Fibroblast of mammary gland (primary cell): ENCODE data around the gene CCDC174.

ENCODE experiments used
- DNase-seq: peaks from one replicate; pipeline ENCODE4 v3.0.0-alpha.2; 2010; ENCODE audit warnings: low read depth
- H3K4me3 ChIP-seq: 2 replicates; pipeline ENCODE4 v1.5.1; 2011; ENCODE audit warnings: low read depth, mild to moderate bottlenecking, low read length, moderate library complexity; ENCODE audit not compliant: control insufficient read depth
- TF ChIP-seq, protein P1 (sequence below): conservative IDR thresholded peaks from 2 replicates; pipeline ENCODE4 v1.5.1; 2011; ENCODE audit warnings: low read depth, low read length, inconsistent platforms; ENCODE audit not compliant: control insufficient read depth, insufficient read depth

CCDC174 gene

GRCh38 chr3:14649466-14649865 is 2.1 kb upstream of the CCDC174 start:
- TF ChIP-seq, protein P1, sequence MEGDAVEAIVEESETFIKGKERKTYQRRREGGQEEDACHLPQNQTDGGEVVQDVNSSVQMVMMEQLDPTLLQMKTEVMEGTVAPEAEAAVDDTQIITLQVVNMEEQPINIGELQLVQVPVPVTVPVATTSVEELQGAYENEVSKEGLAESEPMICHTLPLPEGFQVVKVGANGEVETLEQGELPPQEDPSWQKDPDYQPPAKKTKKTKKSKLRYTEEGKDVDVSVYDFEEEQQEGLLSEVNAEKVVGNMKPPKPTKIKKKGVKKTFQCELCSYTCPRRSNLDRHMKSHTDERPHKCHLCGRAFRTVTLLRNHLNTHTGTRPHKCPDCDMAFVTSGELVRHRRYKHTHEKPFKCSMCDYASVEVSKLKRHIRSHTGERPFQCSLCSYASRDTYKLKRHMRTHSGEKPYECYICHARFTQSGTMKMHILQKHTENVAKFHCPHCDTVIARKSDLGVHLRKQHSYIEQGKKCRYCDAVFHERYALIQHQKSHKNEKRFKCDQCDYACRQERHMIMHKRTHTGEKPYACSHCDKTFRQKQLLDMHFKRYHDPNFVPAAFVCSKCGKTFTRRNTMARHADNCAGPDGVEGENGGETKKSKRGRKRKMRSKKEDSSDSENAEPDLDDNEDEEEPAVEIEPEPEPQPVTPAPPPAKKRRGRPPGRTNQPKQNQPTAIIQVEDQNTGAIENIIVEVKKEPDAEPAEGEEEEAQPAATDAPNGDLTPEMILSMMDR = no peak
- no peak for DNase-seq
- H3K4me3 ChIP-seq = no peak overlapping the region

- no peak for DNase-seq
- H3K4me3 ChIP-seq = no peak overlapping the region
- TF ChIP-seq, protein P1 = no peak
These were observed 1.4 kb upstream of the CCDC174 start for GRCh38 chr3:14650193-14650592.

DNA sequence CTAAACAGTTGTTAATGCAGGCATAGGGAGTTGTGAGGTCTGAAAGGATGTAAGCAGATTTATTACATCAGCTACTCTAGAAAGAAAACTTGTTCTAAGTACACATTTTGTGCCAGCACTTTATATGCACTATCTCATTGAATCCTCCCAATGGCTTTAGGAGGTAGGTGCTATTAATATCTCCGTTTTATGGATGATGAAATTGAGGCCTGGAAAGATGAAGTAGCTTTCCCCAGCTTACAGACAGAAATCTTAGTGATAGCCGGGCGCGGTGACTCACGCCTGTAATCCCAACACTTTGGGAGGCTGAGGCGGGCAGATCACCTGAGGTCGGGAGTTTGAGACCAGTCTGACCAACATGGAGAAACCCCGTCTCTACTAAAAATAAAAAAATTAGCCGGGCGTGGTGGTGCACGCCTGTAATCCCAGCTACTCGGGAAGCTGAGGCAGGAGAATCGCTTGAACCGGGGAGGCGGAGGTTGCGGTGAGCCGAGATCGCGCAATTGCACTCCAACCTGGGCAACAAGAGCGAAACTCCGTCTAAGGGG is 872 bp downstream of the CCDC174 start:
- H3K4me3 ChIP-seq = peak overlapping the region; percentile 99
- DNase-seq = peak; percentile 30

GRCh38 chr3:14657579-14657978 is 6.0 kb downstream of the CCDC174 start:
- TF ChIP-seq, protein P1 = no peak
- no peak overlapping the region for H3K4me3 ChIP-seq
- DNase-seq = no peak

- H3K4me3 ChIP-seq = no peak overlapping the region
- TF ChIP-seq, protein P1 = no peak
- no peak for DNase-seq
These were observed 7.4 kb downstream of the CCDC174 start for GRCh38 chr3:14658978-14659377.

GRCh38 chr3:14660942-14661341 is 9.4 kb downstream of the CCDC174 start:
- DNase-seq = no peak
- TF ChIP-seq, protein P1 = no peak
- H3K4me3 ChIP-seq = no peak overlapping the region

DNA sequence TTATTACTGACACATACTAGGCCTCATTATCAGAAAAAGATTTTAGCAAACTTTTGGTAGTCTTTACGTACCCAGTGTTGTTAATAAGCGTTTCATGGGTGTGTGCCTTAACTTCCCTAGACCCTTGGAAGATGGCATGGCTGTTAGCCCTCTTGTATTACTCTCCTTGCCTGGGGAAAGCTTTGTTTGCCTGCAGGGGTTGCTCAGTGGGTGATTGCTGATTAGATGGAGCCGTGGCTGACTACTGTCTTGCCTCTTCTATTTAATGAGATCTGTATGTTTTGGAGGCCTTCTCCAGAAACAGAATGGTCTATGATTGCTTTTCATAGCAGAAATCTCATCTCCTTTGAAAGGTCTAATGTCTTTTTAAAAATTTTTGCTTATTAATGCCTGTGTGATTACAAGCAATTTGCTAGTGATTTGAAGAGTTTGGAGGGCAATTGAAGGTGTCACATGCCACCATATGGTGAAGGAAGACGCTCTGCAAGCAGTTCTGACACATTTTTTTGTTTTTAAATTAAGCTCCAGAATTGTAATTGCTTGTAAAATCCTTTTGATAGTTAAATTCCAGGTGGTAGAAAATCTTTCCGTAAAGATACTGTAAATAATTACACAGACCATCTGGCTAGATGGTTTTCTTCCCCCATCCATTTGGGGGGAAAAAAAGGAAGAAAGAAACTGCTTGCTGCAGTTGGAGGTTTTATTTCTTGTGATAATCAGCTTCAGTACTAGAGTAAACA is 12.0 kb downstream of the CCDC174 start:
- no peak overlapping the region for H3K4me3 ChIP-seq
- TF ChIP-seq, protein P1 = no peak

More for the DNA sequence above, 12.0 kb downstream of the CCDC174 start:
- DNase-seq = no peak
